Measurements from ENCODE around the gene GALNT17.

The GALNT17 gene

GRCh38 chr7:71389976-71390375, 258.0 kb downstream of the GALNT17 start:
- H3K4me2 ChIP-seq (ENCODE audit: low read length): no peak overlapping the region
- no peak overlapping the region for H3K27ac ChIP-seq (ENCODE audit: low read length)
- H3K4me1 ChIP-seq (ENCODE audit: low read length): no peaks in the 10 kb centered on the region
- H3K27me3 ChIP-seq (ENCODE audit: low read depth, low read length): no peaks in the 10 kb centered on the region
- no peaks in the 10 kb centered on the region for H3K9me3 ChIP-seq (ENCODE audit: insufficient read depth, low read length)
- H2AFZ ChIP-seq (ENCODE audit: low read depth, low read length): no peak overlapping the region
- no peak overlapping the region for H3K4me3 ChIP-seq (ENCODE audit: low read length)
- H3K79me2 ChIP-seq (ENCODE audit: low read length): no peaks in the 10 kb centered on the region
- no peaks in the 10 kb centered on the region for H4K20me1 ChIP-seq (ENCODE audit: insufficient read depth, low read length)
- no peaks in the 10 kb centered on the region for H3K36me3 ChIP-seq (replicated peaks; ENCODE audit: low read depth, low read length)
- no peak for TF ChIP-seq EZH2phosphoT487 (IDR thresholded peaks at IDR 0.05; ENCODE audit: low read depth)
- TF ChIP-seq CTCF (IDR thresholded peaks at IDR 0.05; ENCODE audit: low read depth, low read length): no peak
- H3K9ac ChIP-seq (ENCODE audit: low read length): no peak overlapping the region

GRCh38 chr7:71393661-71394060, 261.7 kb downstream of the GALNT17 start:
- H3K4me2 ChIP-seq (ENCODE audit: low read length): no peak overlapping the region
- no peaks in the 10 kb centered on the region for H3K4me1 ChIP-seq (ENCODE audit: low read length)
- no peak overlapping the region for H2AFZ ChIP-seq (ENCODE audit: low read depth, low read length)
- no peaks in the 10 kb centered on the region for H3K79me2 ChIP-seq (ENCODE audit: low read length)
- H3K4me3 ChIP-seq (ENCODE audit: low read length): no peak overlapping the region
- H3K27ac ChIP-seq (ENCODE audit: low read length): no peak overlapping the region
- H3K27me3 ChIP-seq (ENCODE audit: low read depth, low read length): no peaks in the 10 kb centered on the region
- H3K9ac ChIP-seq (ENCODE audit: low read length): no peak overlapping the region
- H4K20me1 ChIP-seq (ENCODE audit: insufficient read depth, low read length): no peaks in the 10 kb centered on the region
- no peaks in the 10 kb centered on the region for H3K9me3 ChIP-seq (ENCODE audit: insufficient read depth, low read length)
- H3K36me3 ChIP-seq (replicated peaks; ENCODE audit: low read depth, low read length): no peaks in the 10 kb centered on the region
- TF ChIP-seq EZH2phosphoT487 (IDR thresholded peaks at IDR 0.05; ENCODE audit: low read depth): no peak
- no peak for TF ChIP-seq CTCF (IDR thresholded peaks at IDR 0.05; ENCODE audit: low read depth, low read length)

- Histone ChIP-seq H3K9ac (ENCODE audit: low read length) (no peak overlapping the region), H3K27ac (ENCODE audit: low read length) (no peak overlapping the region), H3K36me3 (replicated peaks; ENCODE audit: low read depth, low read length) (no peaks in the 10 kb centered on the region), H3K9me3 (ENCODE audit: insufficient read depth, low read length) (no peaks in the 10 kb centered on the region), H3K79me2 (ENCODE audit: low read length) (no peaks in the 10 kb centered on the region), H3K4me1 (ENCODE audit: low read length) (no peaks in the 10 kb centered on the region), H4K20me1 (ENCODE audit: insufficient read depth, low read length) (no peaks in the 10 kb centered on the region), H3K4me2 (ENCODE audit: low read length) (no peak overlapping the region), H3K4me3 (ENCODE audit: low read length) (no peak overlapping the region), H3K27me3 (ENCODE audit: low read depth, low read length) (no peaks in the 10 kb centered on the region), H2AFZ (ENCODE audit: low read depth, low read length) (no peak overlapping the region)
- TF ChIP-seq EZH2phosphoT487 (IDR thresholded peaks at IDR 0.05; ENCODE audit: low read depth): no peak
- no peak for TF ChIP-seq CTCF (IDR thresholded peaks at IDR 0.05; ENCODE audit: low read depth, low read length)
These were observed 270.7 kb downstream of the GALNT17 start for GRCh38 chr7:71402684-71403083.

GRCh38 chr7:71403202-71403946, 271.4 kb downstream of the GALNT17 start:
- Histone ChIP-seq H3K9me3 (ENCODE audit: insufficient read depth, low read length) (no peaks in the 10 kb centered on the region), H3K79me2 (ENCODE audit: low read length) (no peaks in the 10 kb centered on the region), H3K4me2 (ENCODE audit: low read length) (no peak overlapping the region), H3K4me3 (ENCODE audit: low read length) (no peak overlapping the region), H3K27ac (ENCODE audit: low read length) (no peak overlapping the region), H3K36me3 (replicated peaks; ENCODE audit: low read depth, low read length) (no peaks in the 10 kb centered on the region), H2AFZ (ENCODE audit: low read depth, low read length) (no peak overlapping the region), H3K27me3 (ENCODE audit: low read depth, low read length) (no peaks in the 10 kb centered on the region), H3K9ac (ENCODE audit: low read length) (no peak overlapping the region), H4K20me1 (ENCODE audit: insufficient read depth, low read length) (no peaks in the 10 kb centered on the region), H3K4me1 (ENCODE audit: low read length) (no peaks in the 10 kb centered on the region)
- no peak for TF ChIP-seq CTCF (IDR thresholded peaks at IDR 0.05; ENCODE audit: low read depth, low read length)
- TF ChIP-seq EZH2phosphoT487 (IDR thresholded peaks at IDR 0.05; ENCODE audit: low read depth): no peak
